LNCaP clone FGC (cell line): Measurements from ENCODE around the gene IMMP2L.
"Not testable (repeated sequence)": the region's sequence is repeated elsewhere in the genome, so short reads cannot be mapped to it uniquely, and the experiment has no call there.

Source experiments
- DNase-seq: peaks from one replicate; pipeline ENCODE4 v3.0.0-alpha.2; 2011; ENCODE audit warnings: low read depth
- H3K4me3 ChIP-seq: 2 replicates; pipeline ENCODE4 v1.5.1; 2011; ENCODE audit warnings: mild to moderate bottlenecking, low read depth, low read length, control low read depth
- CTCF ChIP-seq: IDR thresholded peaks from 2 replicates; pipeline ENCODE4 v1.5.1; 2012; ENCODE audit warnings: mild to moderate bottlenecking; ENCODE audit not compliant: control insufficient read depth, insufficient read depth; ENCODE audit errors: extremely low read depth

The IMMP2L gene

GRCh38 chr7:111593343-111593742 lies 31.1 kb upstream of the IMMP2L start:
- TF ChIP-seq CTCF, result no peak
- H3K4me3 ChIP-seq, result no peak overlapping the region
- DNase-seq, result peak; percentile 47

- no peak overlapping the region for H3K4me3 ChIP-seq
- no peak for DNase-seq
- TF ChIP-seq CTCF, result no peak
Measured at GRCh38 chr7:111588065-111588433, 25.8 kb upstream of the IMMP2L start.

- DNase-seq, result no peak
- TF ChIP-seq CTCF, result no peak
- H3K4me3 ChIP-seq, result no peak overlapping the region
Measured at GRCh38 chr7:111587410-111588064, 25.2 kb upstream of the IMMP2L start.

- no peak for TF ChIP-seq CTCF
- no peak for DNase-seq
- no peak overlapping the region for H3K4me3 ChIP-seq
Measured at GRCh38 chr7:111586711-111587409, 24.6 kb upstream of the IMMP2L start.

- not testable (repeated sequence) for H3K4me3 ChIP-seq, DNase-seq
Measured at GRCh38 chr7:111581784-111582488, 19.6 kb upstream of the IMMP2L start.

- H3K4me3 ChIP-seq, result not testable (repeated sequence)
Measured at GRCh38 chr7:111581207-111581606, 18.9 kb upstream of the IMMP2L start.

GRCh38 chr7:111578754-111579153 lies 16.5 kb upstream of the IMMP2L start:
- no peak for DNase-seq
- H3K4me3 ChIP-seq, result no peak overlapping the region
- TF ChIP-seq CTCF, result no peak

More at GRCh38 chr7:111581207-111581606, 18.9 kb upstream of the IMMP2L start:
- not testable (repeated sequence) for DNase-seq
